ENCODE results near the gene CD200.
A peak's percentile ranks its signal among the peaks of the same experiment; 100 is the strongest.

The CD200 gene

DNA sequence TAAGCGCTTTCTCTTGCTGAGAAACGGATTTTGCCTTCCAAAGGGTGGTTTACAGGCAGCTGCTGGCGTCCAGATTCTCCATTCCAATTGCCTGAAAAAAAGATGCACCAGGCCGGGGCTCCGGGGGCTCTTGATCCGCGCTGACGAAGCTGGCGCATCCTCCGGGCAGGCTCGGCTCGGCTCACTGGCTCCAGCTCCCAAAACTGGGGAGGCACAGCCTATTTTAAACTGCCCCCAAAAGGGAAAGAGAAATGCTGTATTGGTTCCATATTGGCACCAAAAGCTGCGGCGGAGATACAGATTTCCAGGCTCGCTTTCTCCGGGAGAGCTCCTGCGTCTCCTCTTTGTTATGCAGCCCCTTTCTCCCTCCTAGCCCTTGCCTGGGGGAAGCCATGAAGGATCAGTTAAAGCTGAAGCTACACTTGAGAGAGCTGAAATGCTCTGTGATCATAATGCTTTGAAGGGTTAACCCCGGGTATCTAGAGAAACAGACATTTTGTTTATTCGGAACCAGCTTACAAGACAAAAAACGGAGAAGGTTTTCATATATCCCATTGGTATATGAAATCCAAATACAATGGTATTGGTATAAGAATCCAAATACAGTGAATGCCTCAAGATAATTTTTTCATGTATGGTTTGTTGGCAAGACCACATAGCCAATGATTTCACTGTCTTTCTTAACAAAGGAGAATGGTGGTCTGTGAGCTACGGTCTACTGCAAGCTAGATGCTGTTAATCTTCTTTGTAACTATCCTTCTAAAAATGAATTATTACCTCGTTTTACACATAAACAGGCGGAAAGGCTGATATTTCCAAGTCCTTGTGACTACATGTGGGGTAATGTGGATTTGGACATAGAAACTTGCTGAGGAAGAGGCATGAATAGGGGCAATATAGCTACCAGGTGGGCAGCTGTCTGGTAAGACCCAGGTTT, 693 bp downstream of the CD200 start:
- DNase-seq (ENCODE audit: low spot score): peak; percentile 42

DNA sequence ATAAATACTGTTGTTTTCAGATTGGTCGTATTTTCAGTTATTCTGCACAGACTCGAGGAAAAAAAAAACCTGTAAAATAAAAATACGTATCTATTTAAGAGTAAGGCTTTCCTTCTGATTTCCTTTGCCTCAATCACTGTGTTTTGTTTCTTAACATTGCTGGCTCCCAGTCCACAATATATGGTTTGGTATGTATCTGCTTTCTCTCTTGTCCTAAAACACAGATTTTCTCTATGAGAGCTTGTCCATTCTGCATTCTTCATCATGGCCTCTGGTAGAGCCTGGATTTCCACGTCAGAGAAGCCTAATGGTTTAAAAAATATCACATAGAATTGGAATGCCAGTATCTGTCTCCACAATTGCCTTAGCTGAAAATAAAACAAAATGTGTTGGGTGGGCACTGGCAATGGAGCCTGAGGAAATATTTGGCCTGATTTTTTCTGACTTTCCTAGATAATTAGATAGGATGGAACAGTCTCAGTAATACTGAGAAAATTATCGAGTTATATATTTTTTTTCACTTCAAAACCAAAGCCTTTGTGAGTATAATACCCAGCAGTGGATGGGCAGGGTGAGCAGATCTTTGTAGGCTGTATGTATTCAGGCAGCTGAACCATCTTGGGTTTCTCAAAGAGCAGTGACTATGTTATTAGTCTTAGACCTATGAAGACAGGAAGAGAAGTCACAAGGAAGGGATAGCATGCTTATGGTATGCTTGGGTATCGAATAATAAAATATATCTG, 1.9 kb downstream of the CD200 start:
- DNase-seq (ENCODE audit: low spot score): no peak

DNA sequence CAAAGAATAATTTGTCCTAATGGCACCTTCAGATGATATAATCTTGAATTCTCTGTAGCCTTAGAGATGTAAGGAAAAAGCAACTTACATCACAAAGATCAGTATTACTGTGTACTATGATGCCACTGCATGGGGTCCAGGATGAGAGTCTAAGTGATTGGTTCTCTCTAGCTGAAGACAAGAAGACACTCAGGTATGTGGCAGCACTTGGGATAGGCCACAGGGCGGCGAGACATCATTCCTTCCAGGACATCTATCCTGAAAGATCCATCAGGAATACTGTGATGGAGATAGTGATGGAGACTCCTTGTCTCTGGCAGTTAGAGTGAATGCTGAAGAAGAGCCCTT, 2.5 kb downstream of the CD200 start:
- no peak for DNase-seq (ENCODE audit: low spot score)

GRCh38 chr3:112338021-112338726, 5.2 kb downstream of the CD200 start:
- DNase-seq (ENCODE audit: low spot score): peak; percentile 61

DNA sequence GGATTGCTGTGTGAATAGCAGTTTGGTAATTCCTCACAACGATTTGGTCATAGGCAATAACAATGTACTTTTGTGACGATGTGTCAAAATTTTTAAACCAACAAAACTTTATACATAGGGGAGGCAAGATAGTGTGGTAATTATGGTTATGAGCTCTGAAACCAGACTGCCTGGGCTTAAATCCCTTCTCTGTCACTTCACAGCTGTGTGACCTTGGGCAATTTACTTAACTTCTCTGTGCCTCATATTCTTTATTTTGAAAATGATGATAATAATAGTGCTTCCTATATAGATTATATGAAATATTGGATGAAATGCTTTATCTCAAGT, 5.7 kb downstream of the CD200 start:
- no peak for DNase-seq (ENCODE audit: low spot score)

DNA sequence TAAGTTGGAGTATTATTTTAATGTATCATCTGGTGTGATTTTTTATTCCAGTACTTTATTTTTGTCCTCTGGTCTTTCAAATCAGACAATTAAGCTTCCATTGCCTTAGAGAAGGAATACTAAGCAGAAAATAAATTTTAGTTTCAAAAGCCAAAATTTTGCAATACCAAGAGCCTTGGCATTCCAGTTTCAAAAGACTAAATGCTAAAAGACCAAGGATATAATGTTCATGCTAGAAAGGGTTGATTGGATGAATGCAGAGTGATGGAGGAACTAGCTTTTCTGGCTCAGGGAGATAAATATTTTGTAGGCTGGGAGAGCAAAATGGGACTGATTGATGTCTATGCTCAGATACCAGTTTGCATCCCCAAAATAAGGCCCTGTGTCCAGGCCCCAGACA, 6.2 kb downstream of the CD200 start:
- DNase-seq (ENCODE audit: low spot score): no peak

DNA sequence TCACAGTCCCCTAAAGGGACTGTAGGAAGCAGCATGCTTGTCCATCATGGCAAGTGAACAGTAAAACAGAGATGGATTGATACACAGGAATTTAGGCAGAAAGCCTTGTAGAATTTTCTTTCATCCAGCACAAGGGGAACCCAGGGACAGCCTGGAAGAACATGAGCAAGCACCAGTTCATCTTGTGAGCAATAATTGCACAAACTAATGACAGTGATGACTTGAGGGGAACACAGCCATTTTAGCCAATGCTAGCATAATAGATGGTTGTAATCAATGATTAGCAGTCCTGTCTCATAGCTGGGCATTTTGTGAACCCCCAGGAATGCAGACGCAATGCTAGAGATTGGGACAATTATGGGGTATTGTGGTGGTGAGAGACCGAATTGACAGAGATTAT, 6.7 kb downstream of the CD200 start:
- no peak for DNase-seq (ENCODE audit: low spot score)

DNA sequence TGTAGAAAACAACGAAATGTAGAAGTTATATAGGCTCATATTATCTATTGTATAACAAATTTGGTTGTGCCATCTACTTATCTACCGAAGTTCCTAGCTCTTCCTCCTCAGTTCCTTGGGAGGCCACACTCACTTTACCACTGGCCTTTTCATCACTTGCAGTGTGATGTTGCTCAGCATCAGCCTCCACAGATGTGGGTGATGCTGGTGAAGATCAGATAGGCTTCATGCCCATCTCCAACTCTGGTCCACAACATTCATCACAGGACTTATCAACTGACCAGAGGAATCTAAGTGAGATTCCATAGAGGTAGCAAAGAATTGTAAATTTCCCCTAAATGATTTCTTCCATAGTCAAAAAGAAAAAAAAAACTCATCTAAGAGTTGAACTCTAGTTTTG, 8.4 kb downstream of the CD200 start:
- DNase-seq (ENCODE audit: low spot score): no peak

DNA sequence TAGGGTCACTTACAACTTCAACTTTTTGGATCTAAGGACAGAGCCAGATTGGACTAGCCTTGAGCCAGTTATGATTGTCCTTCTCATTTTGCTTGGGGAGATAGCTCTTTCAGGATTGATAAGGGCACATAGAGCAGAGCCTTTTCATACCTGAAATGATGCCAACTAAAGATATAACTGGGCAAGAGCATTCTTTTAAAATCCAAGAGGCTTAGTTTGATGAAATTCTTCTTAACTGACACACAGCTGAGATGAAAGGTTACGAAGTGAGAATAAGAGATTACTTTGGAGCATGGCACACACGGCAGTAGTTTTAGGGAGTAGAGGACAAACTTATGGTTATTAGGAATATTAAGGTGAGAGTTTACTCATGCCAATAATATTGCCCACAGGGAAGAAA, 12.7 kb downstream of the CD200 start:
- no peak for DNase-seq (ENCODE audit: low spot score)

- no peak for DNase-seq (ENCODE audit: low spot score)
Observed at GRCh38 chr3:112346491-112347122, 13.7 kb downstream of the CD200 start.

DNA sequence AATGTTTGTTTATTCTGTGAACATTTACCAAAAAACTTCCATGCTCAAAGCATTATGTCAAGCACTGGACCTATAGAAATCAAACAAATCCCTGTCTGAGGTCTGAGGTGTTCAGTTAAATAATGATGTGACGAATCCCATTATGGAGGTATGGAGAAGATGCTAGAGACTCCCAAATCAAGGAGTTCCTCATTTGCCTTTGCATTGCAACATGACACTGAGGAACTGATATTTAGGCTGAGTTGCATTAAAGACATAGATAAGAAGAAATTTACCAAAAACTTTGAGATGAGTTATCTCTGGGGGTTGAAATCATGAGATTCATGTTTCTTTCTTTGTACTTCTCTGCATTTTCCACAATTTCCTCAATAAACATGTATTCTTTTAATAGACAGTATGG, 16.0 kb downstream of the CD200 start:
- no peak for DNase-seq (ENCODE audit: low spot score)

GRCh38 chr3:112349557-112349956, 16.6 kb downstream of the CD200 start:
- no peak for DNase-seq (ENCODE audit: low spot score)

DNA sequence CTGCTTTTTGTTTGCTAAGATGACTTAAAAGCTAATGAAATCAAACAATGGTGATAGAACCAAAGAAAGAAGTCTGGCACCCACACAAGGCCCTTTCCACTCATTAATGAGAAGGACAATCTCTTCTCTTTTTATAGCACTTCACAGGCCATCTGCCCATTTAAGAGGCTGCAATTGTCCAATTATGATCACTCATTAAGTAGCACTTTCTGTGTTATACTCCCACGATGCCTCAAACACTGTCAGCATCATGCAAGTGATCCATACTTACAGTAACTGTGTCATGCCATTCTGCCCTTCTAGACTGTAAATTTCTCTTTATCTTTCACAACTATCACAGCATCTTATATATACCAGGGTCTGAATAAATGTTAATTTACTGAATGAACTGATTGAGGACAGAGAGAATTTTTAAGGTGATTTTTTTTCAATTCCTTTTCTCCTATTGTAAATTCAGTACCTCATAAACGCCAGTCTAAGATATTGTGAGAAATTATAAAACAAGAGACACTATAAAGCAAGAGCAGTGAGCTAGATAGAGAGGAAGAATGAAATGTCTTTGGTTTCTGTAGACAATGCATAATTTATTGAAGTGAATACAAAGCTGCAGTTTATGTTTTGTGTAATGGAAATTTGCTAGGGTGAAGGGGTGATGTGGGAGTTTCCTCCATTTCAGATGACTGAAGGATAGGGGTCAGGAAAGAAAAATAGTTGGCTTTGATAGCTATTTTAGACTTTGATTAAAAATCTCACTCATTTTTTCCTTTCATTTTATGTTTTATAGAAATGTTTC, 17.3 kb downstream of the CD200 start:
- no peak for DNase-seq (ENCODE audit: low spot score)

DNA sequence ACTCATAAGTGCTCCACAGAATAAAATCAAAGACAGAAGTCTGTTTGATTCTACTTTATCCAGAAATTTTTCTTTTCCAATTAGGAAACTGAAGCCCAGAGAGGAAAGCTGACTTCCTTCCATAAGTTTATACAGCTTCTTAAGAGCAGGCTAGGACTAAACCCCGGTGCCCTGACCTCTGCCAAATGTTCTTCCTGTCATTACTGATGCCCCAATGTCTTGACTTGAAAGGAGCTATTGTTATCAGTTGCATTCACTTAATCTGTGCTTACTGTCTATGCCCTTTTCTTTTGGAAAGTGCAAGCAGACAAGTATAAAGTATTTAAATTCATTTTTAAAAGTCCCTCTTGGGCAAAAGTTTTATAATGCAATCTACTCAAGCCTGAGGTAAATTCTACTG, 18.1 kb downstream of the CD200 start:
- no peak for DNase-seq (ENCODE audit: low spot score)

- no peak for DNase-seq (ENCODE audit: low spot score)
Observed at GRCh38 chr3:112351823-112352222, 18.9 kb downstream of the CD200 start.

GRCh38 chr3:112352720-112353119, 19.8 kb downstream of the CD200 start:
- no peak for DNase-seq (ENCODE audit: low spot score)

- DNase-seq (ENCODE audit: low spot score): no peak
Observed at GRCh38 chr3:112353365-112353764, 20.4 kb downstream of the CD200 start.

DNA sequence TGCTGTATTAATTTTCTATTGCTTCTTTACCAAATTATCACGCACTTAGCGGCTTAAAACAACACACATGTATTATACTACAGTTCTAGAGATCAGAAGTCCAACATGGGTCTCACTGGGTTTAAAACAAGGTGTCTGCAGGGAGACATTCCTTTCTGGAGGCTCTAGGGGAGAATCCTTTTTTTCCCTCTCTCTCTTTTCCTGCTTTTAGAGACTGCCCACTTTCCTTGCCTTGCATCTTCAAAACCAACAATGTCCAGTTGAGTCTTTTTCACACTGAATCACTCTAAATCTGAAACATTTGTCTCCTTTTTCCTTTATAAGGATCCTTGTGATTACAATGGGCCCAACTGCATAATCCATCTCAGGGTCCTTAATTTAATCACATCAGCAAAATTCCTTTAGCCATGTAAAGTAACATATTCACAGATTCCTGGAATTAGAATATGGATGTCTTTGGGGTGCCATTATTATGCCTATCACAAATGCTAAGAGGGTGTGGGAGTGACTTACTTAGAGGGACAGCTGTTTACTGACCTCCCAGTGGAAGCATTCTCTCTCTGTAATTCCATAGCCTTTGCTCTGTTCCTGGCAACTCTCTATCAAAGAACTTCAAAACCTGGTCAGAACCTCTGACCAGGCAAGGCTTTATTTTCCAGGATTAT, 21.8 kb downstream of the CD200 start:
- no peak for DNase-seq (ENCODE audit: low spot score)

GRCh38 chr3:112355307-112355687, 22.3 kb downstream of the CD200 start:
- DNase-seq (ENCODE audit: low spot score): no peak

DNA sequence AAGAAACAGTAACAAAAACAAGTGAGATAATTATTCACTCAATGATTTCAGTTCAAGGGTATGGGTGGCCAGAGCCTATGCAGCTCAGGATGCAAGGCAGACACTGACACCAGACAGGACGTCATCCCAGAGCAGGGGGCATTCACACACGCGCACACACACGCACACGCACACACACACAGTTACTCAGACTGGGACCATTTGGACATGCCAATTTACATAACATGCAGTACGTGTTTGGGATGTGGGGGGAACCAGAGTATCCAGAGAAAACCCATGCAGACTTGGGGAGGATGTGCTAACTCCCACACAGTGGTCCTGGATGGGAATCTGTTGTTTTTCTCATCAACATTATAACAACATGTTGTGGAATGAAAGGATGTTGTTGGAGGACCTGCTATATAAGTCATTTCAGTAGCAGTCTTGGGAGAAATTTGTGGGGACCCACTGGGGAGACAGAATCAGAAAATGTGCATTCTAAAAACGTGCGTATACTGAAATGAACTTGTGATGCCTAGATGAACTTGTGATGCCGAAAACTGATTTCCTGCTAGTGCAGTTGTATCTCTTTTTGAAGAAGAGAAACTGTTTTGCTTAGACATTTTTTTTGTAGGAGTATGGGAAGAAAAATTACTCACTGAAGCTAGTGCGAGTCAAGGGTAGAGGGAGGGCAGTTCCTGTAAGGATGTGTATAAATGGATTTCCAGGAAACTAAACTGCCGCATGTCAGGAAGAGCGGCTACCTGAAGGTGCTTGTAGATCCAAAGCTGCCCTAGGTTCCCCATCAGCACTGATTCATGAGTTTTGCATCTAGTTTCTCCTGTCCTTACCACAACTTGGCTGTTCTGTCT, 25.2 kb downstream of the CD200 start:
- DNase-seq (ENCODE audit: low spot score): peak; percentile 31
